Calu3 (cell line): Measurements from ENCODE around the gene UBASH3B. TPM values are rescaled to one million over a fixed set of nuclear protein-coding genes. Genes with fewer than 3 reads are reported as not detected.
A peak's percentile ranks its signal among the peaks of the same experiment; 100 is the strongest.

ENCODE experiments used
- BruUV-seq: library from RNA; stranded (reverse); fragments of 400-500 nt; replicated peaks from 2 replicates; lab custom pipeline; 2021; lab: Mats Ljungman, UMichigan
- CTCF ChIA-PET: fragments of 300-600 bp; sonication (Branson Sonifier 250); formaldehyde crosslinking; loops from one replicate; lab custom pipeline; 2022; ENCODE audit warnings: antibody characterized with exemption; lab: Charles Lee
- DNase-seq: peaks from one replicate; pipeline ENCODE4 v3.0.0; 2022
- H3K27ac Mint-ChIP-seq: one replicate; pipeline ENCODE4 v1.8.0; 2022; ENCODE audit warnings: mixed read lengths; ENCODE audit not compliant: unreplicated experiment
- H3K27me3 Mint-ChIP-seq: one replicate; pipeline ENCODE4 v1.8.0; 2022; ENCODE audit warnings: mixed read lengths; ENCODE audit not compliant: unreplicated experiment
- H3K36me3 Mint-ChIP-seq: one replicate; pipeline ENCODE4 v1.8.0; 2022; ENCODE audit warnings: mild to moderate bottlenecking, moderate library complexity, mixed read lengths; ENCODE audit not compliant: insufficient read depth, unreplicated experiment
- H3K4me1 Mint-ChIP-seq: one replicate; pipeline ENCODE4 v1.8.0; 2022; ENCODE audit warnings: mild to moderate bottlenecking, low read depth, mixed read lengths; ENCODE audit not compliant: unreplicated experiment
- H3K4me3 Mint-ChIP-seq: one replicate; pipeline ENCODE4 v1.8.0; 2022; ENCODE audit warnings: mild to moderate bottlenecking, low read depth, moderate library complexity, mixed read lengths; ENCODE audit not compliant: unreplicated experiment
- H3K9me3 Mint-ChIP-seq: one replicate; pipeline ENCODE4 v1.8.0; 2022; ENCODE audit warnings: low read depth, mixed read lengths; ENCODE audit not compliant: unreplicated experiment
- CTCF ChIP-seq: fragments of 200-600 bp; IDR thresholded peaks from one replicate; pipeline ENCODE4 v1.8.0; 2022; ENCODE audit warnings: antibody characterized with exemption; ENCODE audit not compliant: unreplicated experiment
- intact Hi-C: fragments of 100-400 bp; cut with micrococcal nuclease; formaldehyde crosslinking; loops from one replicate; pipeline ENCODE4 v1.10.0; 2022; ENCODE audit not compliant: unreplicated experiment
- total RNA-seq: library from RNA; stranded (reverse); gene quantifications from 2 replicates; pipeline ENCODE4 v1.2.3, GENCODE V29; 2022

UBASH3B gene
- total RNA-seq, 1 experiment from 2014 or later = 74.9 TPM

- H3K9me3 Mint-ChIP-seq = no peaks in the 10 kb centered on the region
- no peaks in the 10 kb centered on the region for H3K27me3 Mint-ChIP-seq
- peak; percentile 46 for DNase-seq
- intact Hi-C loops = no loop called here
- peaks cover 28% of the 10 kb centered on the region for H3K36me3 Mint-ChIP-seq
- peak overlapping the region; percentile 58 for H3K27ac Mint-ChIP-seq
- H3K4me1 Mint-ChIP-seq = peaks cover 24% of the 10 kb centered on the region
- CTCF ChIA-PET = interaction anchor here (0.6 to 1.7 kb wide), 6 partner anchors 9 to 198 kb away, joined by 3 to 6 read pairs (median 4); no protein-coding TSS in a partner anchor
- no peak for TF ChIP-seq CTCF
- H3K4me3 Mint-ChIP-seq = peak overlapping the region; percentile 94
- no TSS peak for BruUV-seq
These were observed 630 bp downstream of the UBASH3B start for GRCh38 chr11:122656073-122656630.

- Mint-ChIP-seq H3K4me3 (peak overlapping the region; percentile 94), H3K4me1 (peaks cover 26% of the 10 kb centered on the region), H3K36me3 (peaks cover 28% of the 10 kb centered on the region), H3K9me3 (no peaks in the 10 kb centered on the region), H3K27ac (peak overlapping the region; percentile 52), H3K27me3 (no peaks in the 10 kb centered on the region)
- BruUV-seq = no TSS peak
- peak; percentile 33 for DNase-seq
- CTCF ChIA-PET = interaction anchor here (1.0 to 1.7 kb wide), 3 partner anchors 14 to 197 kb away, joined by 3 to 5 read pairs (median 3); no protein-coding TSS in a partner anchor
- intact Hi-C loops = no loop called here
- TF ChIP-seq CTCF = no peak
These were observed 1.1 kb downstream of the UBASH3B start for GRCh38 chr11:122656631-122657101.

- no TSS peak for BruUV-seq
- DNase-seq = no peak
- peak overlapping the region; percentile 15 for H3K4me3 Mint-ChIP-seq
- intact Hi-C loops = loop anchor here (2.0 kb wide), 1 partner anchor 17 kb away; no protein-coding TSS in a partner anchor
- no peak for TF ChIP-seq CTCF
- H3K27me3 Mint-ChIP-seq = no peaks in the 10 kb centered on the region
- peak overlapping the region; percentile 28 for H3K27ac Mint-ChIP-seq
- CTCF ChIA-PET = interaction anchor here (0.6 kb wide), 1 partner anchor 14 kb away, joined by 4 read pairs; no protein-coding TSS in a partner anchor
- peaks cover 22% of the 10 kb centered on the region for H3K4me1 Mint-ChIP-seq
- H3K36me3 Mint-ChIP-seq = peaks cover 42% of the 10 kb centered on the region
- no peaks in the 10 kb centered on the region for H3K9me3 Mint-ChIP-seq
These were observed 4.4 kb downstream of the UBASH3B start for GRCh38 chr11:122659676-122660554.

- BruUV-seq = no TSS peak
- peak; percentile 6 for DNase-seq
- Mint-ChIP-seq H3K4me3 (peak overlapping the region; percentile 6), H3K4me1 (peaks cover 18% of the 10 kb centered on the region), H3K36me3 (peaks cover 31% of the 10 kb centered on the region), H3K27me3 (no peaks in the 10 kb centered on the region), H3K27ac (no peak overlapping the region), H3K9me3 (no peaks in the 10 kb centered on the region)
- TF ChIP-seq CTCF = no peak
- CTCF ChIA-PET = interaction anchor here (1.4 kb wide), 1 partner anchor 19 kb away, joined by 5 read pairs; no protein-coding TSS in a partner anchor
- intact Hi-C loops = loop anchor here (2.0 kb wide), 1 partner anchor 19 kb away; no protein-coding TSS in a partner anchor
These were observed 5.8 kb downstream of the UBASH3B start for GRCh38 chr11:122661182-122661945.
